ENCODE measurements around the gene CLEC12A. TPM values are rescaled to one million over a fixed set of nuclear protein-coding genes. Genes with fewer than 3 reads are reported as not detected.

CLEC12A gene
- total RNA-seq, result not detected in 2 replicates

GRCh38 chr12:9971181-9971580 is at the start of gene CLEC12A:
Gene CLEC12A, plus strand, starts transcription at chr12:9971409. Its CDS starts 188 bp downstream, at chr12:9971597.
- no peaks in the 10 kb centered on the region for H3K36me3 ChIP-seq (ENCODE audit: control insufficient read depth, insufficient read depth, low read length)
- no peak for TF ChIP-seq CTCF (IDR thresholded peaks at IDR 0.05; ENCODE audit: insufficient read depth, low read length, severe bottlenecking)
- DNase-seq (ENCODE audit: low read depth) (no peak), FAIRE-seq (no peak)
- no peaks in the 10 kb centered on the region for H3K27me3 ChIP-seq (ENCODE audit: control insufficient read depth, insufficient read depth, low read length)
- no peak within 1 kb of the TSS for H3K4me3 ChIP-seq (ENCODE audit: low read depth, low read length)

GRCh38 chr12:9922429-9922828 is 48.8 kb upstream of the CLEC12A start:
- DNase-seq (ENCODE audit: low read depth) (no peak), FAIRE-seq (no peak)
- no peak overlapping the region for H3K4me3 ChIP-seq (ENCODE audit: low read depth, low read length)
- no peak for TF ChIP-seq CTCF (IDR thresholded peaks at IDR 0.05; ENCODE audit: insufficient read depth, low read length, severe bottlenecking)
- H3K36me3 ChIP-seq (ENCODE audit: control insufficient read depth, insufficient read depth, low read length), result no peaks in the 10 kb centered on the region
- no peaks in the 10 kb centered on the region for H3K27me3 ChIP-seq (ENCODE audit: control insufficient read depth, insufficient read depth, low read length)

GRCh38 chr12:9925705-9926393 is 45.4 kb upstream of the CLEC12A start:
- DNase-seq (ENCODE audit: low read depth), result peak; percentile 56
- H3K27me3 ChIP-seq (ENCODE audit: control insufficient read depth, insufficient read depth, low read length), result no peaks in the 10 kb centered on the region
- FAIRE-seq, result peak; percentile 47
- H3K36me3 ChIP-seq (ENCODE audit: control insufficient read depth, insufficient read depth, low read length), result no peaks in the 10 kb centered on the region
- no peak overlapping the region for H3K4me3 ChIP-seq (ENCODE audit: low read depth, low read length)
- TF ChIP-seq CTCF (IDR thresholded peaks at IDR 0.05; ENCODE audit: insufficient read depth, low read length, severe bottlenecking), result peak; percentile 38

- Histone ChIP-seq H3K36me3 (ENCODE audit: control insufficient read depth, insufficient read depth, low read length) (no peaks in the 10 kb centered on the region), H3K4me3 (ENCODE audit: low read depth, low read length) (no peak overlapping the region), H3K27me3 (ENCODE audit: control insufficient read depth, insufficient read depth, low read length) (no peaks in the 10 kb centered on the region)
- FAIRE-seq (no peak), DNase-seq (ENCODE audit: low read depth) (peak; percentile 23)
- no peak for TF ChIP-seq CTCF (IDR thresholded peaks at IDR 0.05; ENCODE audit: insufficient read depth, low read length, severe bottlenecking)
These were observed 44.3 kb upstream of the CLEC12A start for GRCh38 chr12:9926876-9927275.

GRCh38 chr12:9928607-9929006 is 42.6 kb upstream of the CLEC12A start:
- Histone ChIP-seq H3K27me3 (ENCODE audit: control insufficient read depth, insufficient read depth, low read length) (no peaks in the 10 kb centered on the region), H3K36me3 (ENCODE audit: control insufficient read depth, insufficient read depth, low read length) (no peaks in the 10 kb centered on the region), H3K4me3 (ENCODE audit: low read depth, low read length) (no peak overlapping the region)
- DNase-seq (ENCODE audit: low read depth), result no peak
- no peak for TF ChIP-seq CTCF (IDR thresholded peaks at IDR 0.05; ENCODE audit: insufficient read depth, low read length, severe bottlenecking)
- no peak for FAIRE-seq

GRCh38 chr12:9931245-9931644 is 40.0 kb upstream of the CLEC12A start:
- DNase-seq (ENCODE audit: low read depth) (no peak), FAIRE-seq (no peak)
- Histone ChIP-seq H3K27me3 (ENCODE audit: control insufficient read depth, insufficient read depth, low read length) (no peaks in the 10 kb centered on the region), H3K4me3 (ENCODE audit: low read depth, low read length) (no peak overlapping the region), H3K36me3 (ENCODE audit: control insufficient read depth, insufficient read depth, low read length) (no peaks in the 10 kb centered on the region)
- no peak for TF ChIP-seq CTCF (IDR thresholded peaks at IDR 0.05; ENCODE audit: insufficient read depth, low read length, severe bottlenecking)

Data from bronchial epithelial cell (primary cell).